Esophagus squamous epithelium (tissue), 4 donors: ENCODE results near the gene RAB15.

ENCODE experiments used
- POLR2A ChIP-seq, 4 donors: fragments of 450-650 bp; IDR thresholded peaks; one replicate each; pipeline ENCODE4 v1.6.1; 2017; ENCODE audit warnings: antibody characterized with exemption in 4 of 4, mild to moderate bottlenecking in 4 of 4, moderate library complexity in 3 of 4
- TF ChIP-seq, protein P1 (sequence below), 6 experiments: fragments of 450-650 bp in 4 of 6; fragments of 200-600 bp in 2 of 6; sonication (generic) in 2 of 6; IDR thresholded peaks; one replicate each; pipeline ENCODE4 v1.5.1; 2016 to 2019; ENCODE audit warnings: antibody characterized with exemption in 6 of 6, mild to moderate bottlenecking in 4 of 6, moderate library complexity in 4 of 6

DNA sequence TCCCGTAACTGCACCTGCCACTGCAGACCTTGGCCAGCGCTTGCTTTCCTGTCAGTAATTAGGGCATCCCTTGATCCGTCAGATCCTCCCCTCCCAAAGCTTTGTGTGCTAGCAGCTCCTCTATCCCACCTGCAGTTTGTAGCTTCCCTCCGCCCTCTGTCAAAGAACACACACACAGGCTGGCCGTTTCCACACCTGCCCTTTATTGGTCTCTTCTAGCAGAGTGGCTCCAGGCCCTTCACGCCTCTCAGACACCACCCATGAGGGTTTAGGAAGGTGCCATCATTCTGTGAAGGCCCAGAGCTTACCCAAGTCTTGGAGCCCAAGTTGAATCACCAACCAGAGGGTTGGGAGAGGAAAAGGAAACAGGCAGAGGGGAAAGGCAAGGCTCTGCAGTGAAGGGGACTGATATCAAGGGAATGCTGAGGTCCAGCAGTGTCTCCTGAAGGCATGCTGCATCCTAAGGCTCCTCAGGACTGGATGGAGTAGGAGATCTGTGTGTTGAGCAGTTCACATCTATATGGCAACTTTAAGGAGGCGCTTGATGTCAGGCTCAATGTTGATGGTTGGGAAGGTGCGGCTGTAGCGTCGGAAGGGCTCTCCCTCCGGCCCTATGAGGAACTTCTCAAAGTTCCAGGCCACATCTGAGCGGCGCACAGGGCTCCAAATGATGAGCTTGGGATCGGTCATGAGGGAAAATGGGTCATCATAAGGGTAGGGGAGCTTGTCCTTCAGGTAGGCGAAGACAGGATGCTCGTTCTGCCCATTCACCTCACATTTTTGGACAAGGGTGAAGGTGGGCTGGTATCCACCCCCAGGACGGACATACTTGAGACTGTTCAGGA lies 32.9 kb downstream of the RAB15 start:
- TF ChIP-seq, protein P1, sequence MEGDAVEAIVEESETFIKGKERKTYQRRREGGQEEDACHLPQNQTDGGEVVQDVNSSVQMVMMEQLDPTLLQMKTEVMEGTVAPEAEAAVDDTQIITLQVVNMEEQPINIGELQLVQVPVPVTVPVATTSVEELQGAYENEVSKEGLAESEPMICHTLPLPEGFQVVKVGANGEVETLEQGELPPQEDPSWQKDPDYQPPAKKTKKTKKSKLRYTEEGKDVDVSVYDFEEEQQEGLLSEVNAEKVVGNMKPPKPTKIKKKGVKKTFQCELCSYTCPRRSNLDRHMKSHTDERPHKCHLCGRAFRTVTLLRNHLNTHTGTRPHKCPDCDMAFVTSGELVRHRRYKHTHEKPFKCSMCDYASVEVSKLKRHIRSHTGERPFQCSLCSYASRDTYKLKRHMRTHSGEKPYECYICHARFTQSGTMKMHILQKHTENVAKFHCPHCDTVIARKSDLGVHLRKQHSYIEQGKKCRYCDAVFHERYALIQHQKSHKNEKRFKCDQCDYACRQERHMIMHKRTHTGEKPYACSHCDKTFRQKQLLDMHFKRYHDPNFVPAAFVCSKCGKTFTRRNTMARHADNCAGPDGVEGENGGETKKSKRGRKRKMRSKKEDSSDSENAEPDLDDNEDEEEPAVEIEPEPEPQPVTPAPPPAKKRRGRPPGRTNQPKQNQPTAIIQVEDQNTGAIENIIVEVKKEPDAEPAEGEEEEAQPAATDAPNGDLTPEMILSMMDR (IDR thresholded peaks at IDR 0.05): no peak
- TF ChIP-seq POLR2A (IDR thresholded peaks at IDR 0.05): no peak
